ENCODE data around the gene ABCF3. TPM values are rescaled to one million over a fixed set of nuclear protein-coding genes. Genes with fewer than 3 reads are reported as not detected.

Gene ABCF3
- total and polyA plus RNA-seq, 4 donors, result 28.1 to 59.2 (median 33.7) TPM

GRCh38 chr3:184241447-184242296, 55.7 kb downstream of the ABCF3 start:
- no peaks in the 10 kb centered on the region for H3K27me3 ChIP-seq (ENCODE audit: control insufficient read depth in 4 of 4, insufficient read depth in 4 of 4, low read length in 3 of 4)
- TF ChIP-seq MAX (IDR thresholded peaks at IDR 0.05), result no peak
- no peak for TF ChIP-seq HNF4G (IDR thresholded peaks at IDR 0.05)
- TF ChIP-seq TAF1 (conservative IDR thresholded peaks at IDR 0.05), result no peak
- TF ChIP-seq GABPA (IDR thresholded peaks at IDR 0.05 in 1 of 2, conservative IDR thresholded peaks at IDR 0.05 in 1 of 2), result peak in 1 of 2 donors; percentile 63
- no peak for TF ChIP-seq ATF3 (IDR thresholded peaks at IDR 0.05)
- no peak for TF ChIP-seq REST (IDR thresholded peaks at IDR 0.05)
- no peak for TF ChIP-seq JUND (IDR thresholded peaks at IDR 0.05)
- no peak for TF ChIP-seq YY1 (IDR thresholded peaks at IDR 0.05)
- no peak for TF ChIP-seq FOXA1 (IDR thresholded peaks at IDR 0.05)
- TF ChIP-seq RAD21 (IDR thresholded peaks at IDR 0.05), result peak; percentile 79 to 87
- peak; percentile 61 for TF ChIP-seq CTCF (IDR thresholded peaks at IDR 0.05; ENCODE audit: low read depth, low read length, missing input control)
- peak; percentile 79 to 87 for TF ChIP-seq RXRA (IDR thresholded peaks at IDR 0.05)
- no peak for TF ChIP-seq EGR1 (IDR thresholded peaks at IDR 0.05; ENCODE audit: low read depth in 2 of 2)
- peak; percentile 57 for TF ChIP-seq SP1 (IDR thresholded peaks at IDR 0.05)
- TF ChIP-seq HNF4A (conservative IDR thresholded peaks at IDR 0.05), result peak in 1 of 2 donors; percentile 50
- peak; percentile 89 for TF ChIP-seq NR2F2 (IDR thresholded peaks at IDR 0.05)
- H3K27ac ChIP-seq (ENCODE audit: low read depth in 1 of 2, low read length in 2 of 2), result no peak overlapping the region
- peaks cover 9 to 19% (median 15%) of the 10 kb centered on the region in 4 donors for H3K4me1 ChIP-seq (ENCODE audit: control insufficient read depth in 4 of 4, insufficient read depth in 4 of 4, low read length in 3 of 4)
- H3K4me3 ChIP-seq (ENCODE audit: low read depth in 1 of 3, low read length in 3 of 3), result no peak overlapping the region
- DNase-seq (ENCODE audit: low spot score), result peak; percentile 60
- no peaks in the 10 kb centered on the region for H3K9me3 ChIP-seq (ENCODE audit: control insufficient read depth in 4 of 4, low read length in 3 of 4)
- WGBS, result 16% methylated on average over 46 of the region's 46 CpGs
- peaks cover 5 to 32% (median 20%) of the 10 kb centered on the region in 4 donors for H3K36me3 ChIP-seq (ENCODE audit: control insufficient read depth in 4 of 4, insufficient read depth in 3 of 4, low read depth in 1 of 4, low read length in 3 of 4)
- no peak overlapping the region for H3K9ac ChIP-seq (ENCODE audit: low read depth in 1 of 2, low read length in 2 of 2)

GRCh38 chr3:184242297-184242685, 56.3 kb downstream of the ABCF3 start:
- 68% methylated on average over 5 of the region's 5 CpGs for WGBS
- TF ChIP-seq EGR1 (IDR thresholded peaks at IDR 0.05; ENCODE audit: low read depth in 2 of 2) (no peak), HNF4A (conservative IDR thresholded peaks at IDR 0.05) (peak; percentile 71 to 81), TAF1 (conservative IDR thresholded peaks at IDR 0.05) (no peak), NR2F2 (IDR thresholded peaks at IDR 0.05) (no peak), RXRA (IDR thresholded peaks at IDR 0.05) (no peak)
- Histone ChIP-seq H3K4me1 (ENCODE audit: control insufficient read depth in 4 of 4, insufficient read depth in 4 of 4, low read length in 3 of 4) (peaks cover 9 to 19% (median 15%) of the 10 kb centered on the region in 4 donors), H3K27ac (ENCODE audit: low read depth in 1 of 2, low read length in 2 of 2) (no peak overlapping the region), H3K9me3 (ENCODE audit: control insufficient read depth in 4 of 4, low read length in 3 of 4) (no peaks in the 10 kb centered on the region), H3K27me3 (ENCODE audit: control insufficient read depth in 4 of 4, insufficient read depth in 4 of 4, low read length in 3 of 4) (no peaks in the 10 kb centered on the region), H3K4me3 (ENCODE audit: low read depth in 1 of 3, low read length in 3 of 3) (no peak overlapping the region), H3K9ac (ENCODE audit: low read depth in 1 of 2, low read length in 2 of 2) (no peak overlapping the region), H3K36me3 (ENCODE audit: control insufficient read depth in 4 of 4, insufficient read depth in 3 of 4, low read depth in 1 of 4, low read length in 3 of 4) (peaks cover 5 to 32% (median 20%) of the 10 kb centered on the region in 4 donors)
- no peak for DNase-seq (ENCODE audit: low spot score)

Small RNAs within 50 kb of the gene (small RNA-seq; reads per million reads assigned to genes)
- gene MIR1224, result not detected

Other genes starting within 250 kb of the ABCF3 start
- 10 to 100 TPM; 12.5 to 35.7 TPM for gene ABCC5, start 168.3 kb upstream of the ABCF3 start, total RNA-seq
- gene ABCC5, start 168.3 kb upstream of the ABCF3 start, polyA plus RNA-seq, result 1 to 10 TPM; 2.8 to 3.7 TPM
- gene HTR3D, start 154.5 kb upstream of the ABCF3 start, total RNA-seq, result not detected
- not detected for gene HTR3D, start 154.5 kb upstream of the ABCF3 start, polyA plus RNA-seq
- gene HTR3C, start 133.2 kb upstream of the ABCF3 start, total RNA-seq, result not detected
- gene HTR3C, start 133.2 kb upstream of the ABCF3 start, polyA plus RNA-seq, result not detected
- gene HTR3E, start 89.1 kb upstream of the ABCF3 start, total RNA-seq, result not detected
- not detected for gene HTR3E, start 89.1 kb upstream of the ABCF3 start, polyA plus RNA-seq
- 10 to 100 TPM; 28.2 to 34.3 TPM for gene EIF2B5, start 50.8 kb upstream of the ABCF3 start, total RNA-seq
- gene EIF2B5, start 50.8 kb upstream of the ABCF3 start, polyA plus RNA-seq, result 10 to 100 TPM; 19.0 to 20.6 TPM
- 10 to 100 TPM; 19.2 to 26.3 TPM for gene DVL3, start 30.8 kb upstream of the ABCF3 start, total RNA-seq
- gene DVL3, start 30.8 kb upstream of the ABCF3 start, polyA plus RNA-seq, result 10 to 100 TPM in 1 of 2 donors, 1 to 10 TPM in 1; 8.6 to 15.7 TPM
- 100 to 1,000 TPM; 114 to 200 TPM for gene AP2M1, start 11.3 kb upstream of the ABCF3 start, total RNA-seq
- 100 to 1,000 TPM in 1 of 2 donors, 10 to 100 TPM in 1; 71.9 to 155 TPM for gene AP2M1, start 11.3 kb upstream of the ABCF3 start, polyA plus RNA-seq
- gene VWA5B2, start 43.4 kb downstream of the ABCF3 start, total RNA-seq, result under 1 TPM; under 0.01 to 0.14 TPM
- gene VWA5B2, start 43.4 kb downstream of the ABCF3 start, polyA plus RNA-seq, result under 1 TPM in 1 of 2 donors, not detected in 1; 0.08 TPM
- gene ALG3, start 62.8 kb downstream of the ABCF3 start, total RNA-seq, result 10 to 100 TPM; 27.7 to 64.5 TPM
- 10 to 100 TPM; 64.4 to 78.6 TPM for gene ALG3, start 62.8 kb downstream of the ABCF3 start, polyA plus RNA-seq
- gene EEF1AKMT4, start 63.5 kb downstream of the ABCF3 start, total RNA-seq, result 10 to 100 TPM in 1 of 2 donors, 1 to 10 TPM in 1; 2.1 to 11.0 TPM
- gene EEF1AKMT4, start 63.5 kb downstream of the ABCF3 start, polyA plus RNA-seq, result 10 to 100 TPM; 10.6 to 13.9 TPM
- not detected for gene CAMK2N2, start 75.4 kb downstream of the ABCF3 start, total RNA-seq
- under 1 TPM in 1 of 2 donors, not detected in 1; 0.61 TPM for gene CAMK2N2, start 75.4 kb downstream of the ABCF3 start, polyA plus RNA-seq
- not detected for gene ECE2, start 89.8 kb downstream of the ABCF3 start, total RNA-seq
- gene ECE2, start 89.8 kb downstream of the ABCF3 start, polyA plus RNA-seq, result not detected
- 100 to 1,000 TPM; 200 to 213 TPM for gene PSMD2, start 113.0 kb downstream of the ABCF3 start, total RNA-seq
- 100 to 1,000 TPM in 1 of 2 donors, 10 to 100 TPM in 1; 77.5 to 122 TPM for gene PSMD2, start 113.0 kb downstream of the ABCF3 start, polyA plus RNA-seq
- gene EIF4G1, start 128.4 kb downstream of the ABCF3 start, total RNA-seq, result 100 to 1,000 TPM; 162 to 329 TPM
- 100 to 1,000 TPM; 140 to 253 TPM for gene EIF4G1, start 128.4 kb downstream of the ABCF3 start, polyA plus RNA-seq
- gene FAM131A, start 151.4 kb downstream of the ABCF3 start, total RNA-seq, result 1 to 10 TPM; 3.5 to 5.7 TPM
- 1 to 10 TPM in 1 of 2 donors, under 1 TPM in 1; 0.81 to 1.9 TPM for gene FAM131A, start 151.4 kb downstream of the ABCF3 start, polyA plus RNA-seq
- 1 to 10 TPM; 3.6 to 3.9 TPM for gene CLCN2, start 175.4 kb downstream of the ABCF3 start, total RNA-seq
- 1 to 10 TPM; 1.1 to 1.6 TPM for gene CLCN2, start 175.4 kb downstream of the ABCF3 start, polyA plus RNA-seq
- gene POLR2H, start 175.5 kb downstream of the ABCF3 start, total RNA-seq, result 10 to 100 TPM; 25.7 to 55.7 TPM
- gene POLR2H, start 175.5 kb downstream of the ABCF3 start, polyA plus RNA-seq, result 10 to 100 TPM; 43.1 to 43.9 TPM
- 1 to 10 TPM; 3.9 to 6.0 TPM for gene THPO, start 192.0 kb downstream of the ABCF3 start, total RNA-seq
- 10 to 100 TPM; 11.9 to 14.4 TPM for gene THPO, start 192.0 kb downstream of the ABCF3 start, polyA plus RNA-seq
- gene CHRD, start 193.9 kb downstream of the ABCF3 start, total RNA-seq, result 10 to 100 TPM; 21.7 to 66.4 TPM
- 10 to 100 TPM in 1 of 2 donors, 1 to 10 TPM in 1; 9.2 to 48.1 TPM for gene CHRD, start 193.9 kb downstream of the ABCF3 start, polyA plus RNA-seq